Erythroblast (primary cell): ENCODE data around the gene DOCK1.

Experiments used
- GATA1 ChIP-seq: IDR thresholded peaks from 2 replicates; pipeline ENCODE4 v1.6.1; 2011; ENCODE audit warnings: low read depth, mild to moderate bottlenecking, control low read depth, low read length, moderate library complexity
- POLR2A ChIP-seq: IDR thresholded peaks from 2 replicates; pipeline ENCODE4 v1.6.1; 2011; ENCODE audit warnings: mild to moderate bottlenecking, low read length

- TF ChIP-seq POLR2A (no peak), GATA1 (no peak)
These were observed 168.4 kb downstream of the DOCK1 start for GRCh38 chr10:127073666-127074065.
